Measurements from ENCODE around the gene IQCK.

IQCK gene

DNA sequence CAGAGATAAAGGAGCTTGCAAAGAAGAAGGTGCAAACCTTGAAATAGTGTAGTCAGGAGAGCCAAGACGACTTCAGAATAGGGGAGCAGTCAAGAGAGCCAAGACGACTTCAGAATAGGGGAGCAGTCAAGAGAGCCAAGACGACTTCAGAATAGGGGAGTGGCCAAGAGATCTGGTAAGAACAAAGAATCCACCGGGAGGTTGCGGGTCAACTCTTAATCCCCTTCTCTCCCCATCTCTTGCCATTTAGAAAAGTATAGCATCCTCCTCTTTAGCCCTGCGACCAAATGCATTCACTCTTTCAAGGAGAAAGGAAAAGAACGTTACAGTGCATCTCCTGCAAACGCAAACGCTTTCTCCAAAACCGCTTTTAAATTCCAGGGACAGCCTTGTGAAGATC is 757 bp upstream of the IQCK start:
- no peaks in the 10 kb centered on the region for H3K27me3 ChIP-seq (ENCODE audit: control insufficient read depth, low read length)
- peak overlapping the region; percentile 98 for H3K4me3 ChIP-seq (ENCODE audit: low read length)
- H3K4me2 ChIP-seq (ENCODE audit: low read length): peak overlapping the region; percentile 73
- no peak for TF ChIP-seq EZH2phosphoT487 (IDR thresholded peaks at IDR 0.05; ENCODE audit: borderline replicate concordance, low read length)
- TF ChIP-seq, protein P1, sequence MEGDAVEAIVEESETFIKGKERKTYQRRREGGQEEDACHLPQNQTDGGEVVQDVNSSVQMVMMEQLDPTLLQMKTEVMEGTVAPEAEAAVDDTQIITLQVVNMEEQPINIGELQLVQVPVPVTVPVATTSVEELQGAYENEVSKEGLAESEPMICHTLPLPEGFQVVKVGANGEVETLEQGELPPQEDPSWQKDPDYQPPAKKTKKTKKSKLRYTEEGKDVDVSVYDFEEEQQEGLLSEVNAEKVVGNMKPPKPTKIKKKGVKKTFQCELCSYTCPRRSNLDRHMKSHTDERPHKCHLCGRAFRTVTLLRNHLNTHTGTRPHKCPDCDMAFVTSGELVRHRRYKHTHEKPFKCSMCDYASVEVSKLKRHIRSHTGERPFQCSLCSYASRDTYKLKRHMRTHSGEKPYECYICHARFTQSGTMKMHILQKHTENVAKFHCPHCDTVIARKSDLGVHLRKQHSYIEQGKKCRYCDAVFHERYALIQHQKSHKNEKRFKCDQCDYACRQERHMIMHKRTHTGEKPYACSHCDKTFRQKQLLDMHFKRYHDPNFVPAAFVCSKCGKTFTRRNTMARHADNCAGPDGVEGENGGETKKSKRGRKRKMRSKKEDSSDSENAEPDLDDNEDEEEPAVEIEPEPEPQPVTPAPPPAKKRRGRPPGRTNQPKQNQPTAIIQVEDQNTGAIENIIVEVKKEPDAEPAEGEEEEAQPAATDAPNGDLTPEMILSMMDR (IDR thresholded peaks at IDR 0.05; ENCODE audit: low read depth, low read length, poor library complexity, severe bottlenecking): no peak
- peaks cover 5% of the 10 kb centered on the region; the same call in 1 of the 2 replicates for H4K20me1 ChIP-seq (ENCODE audit: control insufficient read depth, insufficient read depth, low read depth, low read length)
- peak overlapping the region; percentile 45 for H3K27ac ChIP-seq (ENCODE audit: low read depth, low read length)
- no peaks in the 10 kb centered on the region for H3K9me2 ChIP-seq (replicated peaks; ENCODE audit: control insufficient read depth, low read length)
- H3K4me1 ChIP-seq (ENCODE audit: control insufficient read depth, low read length): peaks cover 22% of the 10 kb centered on the region
- H3K36me3 ChIP-seq (ENCODE audit: control insufficient read depth, low read length): peaks cover 43% of the 10 kb centered on the region
- H3F3A ChIP-seq (ENCODE audit: control insufficient read depth, insufficient read depth): no peaks in the 10 kb centered on the region
- H3K9me3 ChIP-seq (ENCODE audit: control insufficient read depth, insufficient read depth, low read length): no peaks in the 10 kb centered on the region
- peaks cover 61% of the 10 kb centered on the region for H3K79me2 ChIP-seq (ENCODE audit: control insufficient read depth, low read length)

DNA sequence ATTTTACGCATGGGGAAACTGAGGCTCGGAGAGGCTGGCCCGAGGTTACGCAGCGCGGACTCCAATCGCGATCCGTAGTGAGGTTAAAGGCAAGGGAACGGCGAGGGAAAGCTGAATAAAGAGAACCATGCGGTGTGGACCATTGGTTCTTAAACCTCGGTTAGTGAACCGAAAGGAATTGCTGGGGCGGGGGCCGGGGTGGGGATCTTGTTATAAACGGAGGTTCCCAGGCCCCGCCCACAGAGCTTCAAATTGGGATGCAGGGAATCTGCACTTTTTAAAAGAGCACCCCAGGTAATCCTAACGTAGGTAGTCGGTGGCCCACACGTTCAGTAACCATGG is 524 bp downstream of the IQCK start:
- TF ChIP-seq, protein P1 (IDR thresholded peaks at IDR 0.05; ENCODE audit: low read depth, low read length, poor library complexity, severe bottlenecking): no peak
- TF ChIP-seq EZH2phosphoT487 (IDR thresholded peaks at IDR 0.05; ENCODE audit: borderline replicate concordance, low read length): no peak
- Histone ChIP-seq H3K9me3 (ENCODE audit: control insufficient read depth, insufficient read depth, low read length) (no peaks in the 10 kb centered on the region), H3K36me3 (ENCODE audit: control insufficient read depth, low read length) (peaks cover 30% of the 10 kb centered on the region), H3F3A (ENCODE audit: control insufficient read depth, insufficient read depth) (no peaks in the 10 kb centered on the region), H3K79me2 (ENCODE audit: control insufficient read depth, low read length) (peaks cover 48% of the 10 kb centered on the region), H3K27ac (ENCODE audit: low read depth, low read length) (no peak overlapping the region), H3K27me3 (ENCODE audit: control insufficient read depth, low read length) (no peaks in the 10 kb centered on the region), H3K4me2 (ENCODE audit: low read length) (peak overlapping the region; percentile 73), H4K20me1 (ENCODE audit: control insufficient read depth, insufficient read depth, low read depth, low read length) (peaks cover 5% of the 10 kb centered on the region; the same call in 1 of the 2 replicates), H3K9me2 (replicated peaks; ENCODE audit: control insufficient read depth, low read length) (no peaks in the 10 kb centered on the region), H3K4me1 (ENCODE audit: control insufficient read depth, low read length) (peaks cover 22% of the 10 kb centered on the region), H3K4me3 (ENCODE audit: low read length) (peak overlapping the region; percentile 98)

DNA sequence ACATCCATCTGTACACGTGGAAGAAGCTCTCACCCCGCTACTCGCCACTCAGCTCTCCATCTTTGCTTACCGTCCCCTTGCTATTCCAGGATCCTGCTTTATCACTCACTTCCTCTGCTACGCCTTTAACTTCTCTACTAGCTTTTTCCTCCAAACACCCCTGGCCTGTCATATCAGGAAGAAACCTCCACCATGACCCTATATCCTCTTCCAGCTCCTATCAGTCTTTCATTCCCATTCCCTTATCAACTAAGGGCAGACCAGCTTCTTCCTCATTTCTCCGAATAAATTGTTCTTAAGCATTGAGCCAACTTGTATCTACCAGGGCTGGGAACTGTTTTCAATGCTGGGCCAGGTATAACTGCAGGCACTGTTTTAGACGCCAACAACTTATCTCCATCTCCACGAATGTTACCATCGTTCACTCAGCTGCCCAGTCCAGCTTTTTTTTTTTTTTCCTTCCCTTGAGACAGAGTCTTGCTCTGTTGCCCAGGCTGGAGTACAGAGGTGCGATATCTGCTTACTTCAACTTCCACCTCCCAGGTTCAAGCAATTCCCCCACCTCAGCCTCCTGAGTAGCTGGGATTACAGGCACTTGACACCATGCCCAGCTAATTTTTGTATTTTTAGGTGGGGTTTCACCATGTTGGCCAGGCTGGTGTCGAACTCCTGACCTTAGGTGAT is 4.3 kb downstream of the IQCK start:
- Histone ChIP-seq H3K4me1 (ENCODE audit: control insufficient read depth, low read length) (peaks cover 8% of the 10 kb centered on the region), H3K27ac (ENCODE audit: low read depth, low read length) (no peak overlapping the region), H4K20me1 (ENCODE audit: control insufficient read depth, insufficient read depth, low read depth, low read length) (no peaks in the 10 kb centered on the region), H3K4me2 (ENCODE audit: low read length) (no peak overlapping the region), H3K9me2 (replicated peaks; ENCODE audit: control insufficient read depth, low read length) (no peaks in the 10 kb centered on the region), H3K36me3 (ENCODE audit: control insufficient read depth, low read length) (peaks cover 5% of the 10 kb centered on the region), H3K27me3 (ENCODE audit: control insufficient read depth, low read length) (no peaks in the 10 kb centered on the region), H3F3A (ENCODE audit: control insufficient read depth, insufficient read depth) (no peaks in the 10 kb centered on the region), H3K4me3 (ENCODE audit: low read length) (no peak overlapping the region), H3K79me2 (ENCODE audit: control insufficient read depth, low read length) (peaks cover 10% of the 10 kb centered on the region), H3K9me3 (ENCODE audit: control insufficient read depth, insufficient read depth, low read length) (no peaks in the 10 kb centered on the region)
- no peak for TF ChIP-seq EZH2phosphoT487 (IDR thresholded peaks at IDR 0.05; ENCODE audit: borderline replicate concordance, low read length)
- TF ChIP-seq, protein P1 (IDR thresholded peaks at IDR 0.05; ENCODE audit: low read depth, low read length, poor library complexity, severe bottlenecking): no peak

Data from DOHH2 (cell line).